LNCAP (cell line): ENCODE data around the gene ABHD17C.
A peak's percentile ranks its signal among the peaks of the same experiment; 100 is the strongest.

Source experiments
- TF ChIP-seq, protein P1 (sequence below): fragments of 450-650 bp; IDR thresholded peaks from 2 replicates; pipeline ENCODE4 v1.5.1; 2017; ENCODE audit warnings: mild to moderate bottlenecking

The ABHD17C gene

DNA sequence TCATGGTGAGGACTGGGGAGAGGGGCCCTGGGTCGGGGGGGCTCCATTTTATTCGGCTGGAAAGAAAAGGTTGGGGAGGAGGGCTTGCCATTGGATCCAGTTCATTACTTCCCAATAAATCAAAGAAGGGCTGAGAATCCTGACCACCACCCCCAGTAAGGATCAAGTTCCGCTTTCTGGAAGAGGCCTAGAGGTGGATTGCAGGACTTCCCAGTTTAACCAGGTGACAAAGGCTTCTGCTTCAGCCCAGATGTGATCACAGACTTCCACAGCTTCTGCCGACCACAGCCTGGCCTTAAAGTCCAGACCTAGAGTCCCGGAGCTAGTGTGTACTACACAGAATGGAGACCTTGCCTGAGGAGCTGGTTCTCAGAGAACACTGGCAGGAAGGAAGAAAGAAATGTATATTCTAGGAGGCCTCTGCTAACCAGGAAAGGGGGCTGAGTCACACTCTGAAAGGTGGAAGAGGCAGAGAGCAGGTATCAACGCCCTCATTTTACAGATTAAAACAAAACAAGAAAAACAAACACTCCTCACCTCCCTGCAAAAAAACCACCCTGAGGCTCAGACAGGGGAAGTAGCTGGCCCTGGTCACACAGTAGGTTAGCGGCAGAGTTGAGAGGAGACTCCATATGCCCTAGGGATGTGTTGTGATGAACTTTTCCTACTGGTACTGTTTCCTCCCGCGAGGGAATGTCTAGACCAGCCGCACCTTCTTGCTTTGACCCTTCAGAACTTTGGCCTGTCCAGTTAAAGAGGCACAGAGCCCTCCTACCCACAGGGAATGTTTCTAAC is 82.9 kb downstream of the ABHD17C start:
- TF ChIP-seq, protein P1, sequence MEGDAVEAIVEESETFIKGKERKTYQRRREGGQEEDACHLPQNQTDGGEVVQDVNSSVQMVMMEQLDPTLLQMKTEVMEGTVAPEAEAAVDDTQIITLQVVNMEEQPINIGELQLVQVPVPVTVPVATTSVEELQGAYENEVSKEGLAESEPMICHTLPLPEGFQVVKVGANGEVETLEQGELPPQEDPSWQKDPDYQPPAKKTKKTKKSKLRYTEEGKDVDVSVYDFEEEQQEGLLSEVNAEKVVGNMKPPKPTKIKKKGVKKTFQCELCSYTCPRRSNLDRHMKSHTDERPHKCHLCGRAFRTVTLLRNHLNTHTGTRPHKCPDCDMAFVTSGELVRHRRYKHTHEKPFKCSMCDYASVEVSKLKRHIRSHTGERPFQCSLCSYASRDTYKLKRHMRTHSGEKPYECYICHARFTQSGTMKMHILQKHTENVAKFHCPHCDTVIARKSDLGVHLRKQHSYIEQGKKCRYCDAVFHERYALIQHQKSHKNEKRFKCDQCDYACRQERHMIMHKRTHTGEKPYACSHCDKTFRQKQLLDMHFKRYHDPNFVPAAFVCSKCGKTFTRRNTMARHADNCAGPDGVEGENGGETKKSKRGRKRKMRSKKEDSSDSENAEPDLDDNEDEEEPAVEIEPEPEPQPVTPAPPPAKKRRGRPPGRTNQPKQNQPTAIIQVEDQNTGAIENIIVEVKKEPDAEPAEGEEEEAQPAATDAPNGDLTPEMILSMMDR: no peak

DNA sequence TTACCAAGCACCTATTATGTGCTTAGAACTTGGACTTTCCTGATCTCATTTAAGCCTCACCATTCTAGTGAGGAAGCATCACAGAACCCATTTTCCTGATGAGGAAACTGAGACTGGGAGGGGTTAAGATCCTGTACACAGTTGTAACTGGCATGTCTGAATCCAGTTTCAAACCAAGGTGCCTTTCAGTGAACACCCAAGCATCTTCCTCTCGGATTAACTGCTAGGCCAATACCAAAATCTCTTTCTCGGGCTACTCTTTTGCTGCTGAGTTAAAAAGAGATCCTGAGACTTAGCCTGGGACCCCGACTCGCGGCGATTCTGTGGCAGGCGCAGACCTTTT is 83.5 kb downstream of the ABHD17C start:
- TF ChIP-seq, protein P1: no peak

DNA sequence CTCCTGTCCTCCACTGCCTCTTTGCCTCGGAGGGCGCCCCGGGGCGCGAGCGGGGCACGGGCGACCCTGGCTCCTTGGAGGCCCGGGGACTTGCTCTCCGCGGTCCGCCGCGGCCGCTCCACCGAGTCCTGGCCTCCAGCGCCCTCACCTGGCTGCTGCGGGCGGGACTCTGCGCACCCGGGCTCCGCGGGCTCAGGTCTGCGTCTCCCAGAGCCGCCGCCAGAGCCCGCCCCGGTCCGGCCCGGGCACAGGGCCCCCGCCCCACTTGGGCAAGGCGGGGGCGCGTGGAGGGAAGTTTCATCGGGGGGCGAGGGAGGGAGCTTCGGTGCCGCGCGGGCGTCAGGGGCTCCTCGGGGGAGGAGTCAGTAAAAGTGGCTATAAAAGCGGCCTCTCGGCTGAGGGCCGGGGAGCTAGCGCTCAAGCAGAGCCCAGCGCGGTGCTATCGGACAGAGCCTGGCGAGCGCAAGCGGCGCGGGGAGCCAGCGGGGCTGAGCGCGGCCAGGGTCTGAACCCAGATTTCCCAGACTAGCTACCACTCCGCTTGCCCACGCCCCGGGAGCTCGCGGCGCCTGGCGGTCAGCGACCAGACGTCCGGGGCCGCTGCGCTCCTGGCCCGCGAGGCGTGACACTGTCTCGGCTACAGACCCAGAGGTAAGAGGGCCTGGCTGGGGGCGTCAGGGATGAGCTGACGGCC is 84.0 kb downstream of the ABHD17C start, which contains the start of gene CEMIP:
Gene CEMIP, plus strand, starts transcription at position 407 of the 694 bp plus-strand sequence. CDS start 94,510 bp downstream, outside the sequence.
- TF ChIP-seq, protein P1: peak; percentile 96

DNA sequence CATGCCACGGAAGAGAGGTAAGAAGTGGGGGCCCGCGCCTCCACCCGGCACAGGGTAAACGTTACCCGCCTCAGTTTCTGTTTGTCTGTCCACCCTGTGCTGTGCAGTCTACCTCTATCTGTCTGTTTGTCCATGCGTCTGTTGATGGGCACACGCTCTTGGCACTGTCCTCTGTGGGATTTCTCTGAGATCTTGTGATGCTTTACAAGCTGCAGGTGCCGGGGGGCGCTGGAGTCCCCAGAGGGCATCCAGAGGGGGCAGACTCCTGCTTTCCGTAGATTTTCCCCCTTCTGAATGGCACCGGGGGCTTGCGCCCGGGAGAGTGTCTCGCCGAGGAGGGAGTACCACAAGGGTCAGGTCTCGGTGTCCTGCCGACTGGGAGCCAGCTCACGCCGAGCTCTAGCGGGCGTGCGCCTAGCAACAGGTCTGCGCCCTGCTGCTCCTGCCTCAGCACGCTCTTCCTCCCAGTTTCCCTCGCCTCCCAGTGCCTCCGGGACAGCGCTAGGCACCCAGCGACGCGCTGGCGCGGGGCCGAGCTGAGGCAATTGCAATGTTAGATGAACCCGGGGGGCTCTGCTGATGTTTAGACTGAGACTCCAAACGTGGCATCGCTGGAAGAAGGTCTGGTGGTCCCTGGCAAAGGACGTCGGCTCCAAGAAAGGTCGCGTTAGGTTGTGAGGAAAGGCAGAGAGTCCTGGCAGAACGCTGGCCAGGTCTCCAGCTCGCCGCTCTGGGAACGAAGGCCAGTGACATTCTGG is 84.7 kb downstream of the ABHD17C start:
- TF ChIP-seq, protein P1: no peak

DNA sequence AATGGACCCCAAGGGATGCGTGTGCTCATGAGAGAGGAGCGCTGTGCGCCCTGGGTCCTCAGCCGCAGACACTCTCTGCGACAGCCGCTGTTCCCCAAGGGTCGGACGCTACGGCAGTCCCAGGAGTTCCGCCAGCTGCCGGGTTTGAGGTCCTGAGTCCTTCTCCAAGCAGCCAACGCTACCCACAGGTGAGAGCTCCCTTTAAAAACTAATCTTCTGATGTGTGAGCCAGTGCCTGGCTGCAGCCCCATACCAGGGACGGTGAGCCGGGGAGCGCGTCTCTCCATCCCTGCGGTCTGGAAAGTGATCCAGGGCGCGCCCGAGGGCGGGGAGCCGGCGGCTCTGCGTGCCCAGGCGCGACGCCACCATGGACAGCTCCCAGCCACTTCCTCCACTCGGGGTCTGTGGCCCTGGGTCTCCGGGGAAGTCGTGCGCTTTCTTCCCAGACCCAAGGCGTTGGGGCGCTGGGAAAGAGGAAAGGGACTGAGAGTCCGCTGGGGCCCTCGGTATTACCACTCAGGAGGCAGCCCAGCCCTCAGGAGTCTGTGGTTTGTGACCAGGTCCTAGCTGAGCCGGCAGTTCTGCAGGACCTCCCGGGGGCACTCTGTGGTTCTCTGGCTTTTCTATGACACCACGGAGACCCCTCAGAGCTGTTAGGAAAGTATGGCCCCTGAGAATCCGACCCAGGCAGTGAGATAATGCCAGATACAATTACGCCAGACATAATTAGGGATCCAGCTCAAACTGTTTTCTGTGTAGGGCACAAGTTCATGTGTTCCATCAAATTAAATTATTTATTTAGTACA is 85.5 kb downstream of the ABHD17C start:
- TF ChIP-seq, protein P1: no peak

DNA sequence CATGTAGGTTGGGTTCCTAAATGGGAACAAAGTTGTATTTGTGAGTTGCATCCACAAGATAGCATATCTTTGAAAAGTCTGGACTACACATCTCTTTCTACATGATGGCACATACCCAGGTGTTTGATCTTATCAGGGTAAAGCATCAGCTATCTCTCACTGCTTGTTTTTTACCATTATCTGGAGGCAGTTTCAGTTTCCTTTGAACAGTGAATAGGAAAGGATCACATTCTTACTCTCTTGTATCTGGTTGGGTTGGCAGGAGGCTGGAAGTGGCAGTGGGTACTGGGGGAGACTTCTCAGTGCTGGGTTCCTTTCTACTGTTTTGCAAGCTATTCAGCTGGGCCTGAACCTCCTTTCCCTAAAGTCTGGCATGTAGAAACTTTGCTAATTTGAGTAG is 88.2 kb downstream of the ABHD17C start:
- TF ChIP-seq, protein P1: no peak

DNA sequence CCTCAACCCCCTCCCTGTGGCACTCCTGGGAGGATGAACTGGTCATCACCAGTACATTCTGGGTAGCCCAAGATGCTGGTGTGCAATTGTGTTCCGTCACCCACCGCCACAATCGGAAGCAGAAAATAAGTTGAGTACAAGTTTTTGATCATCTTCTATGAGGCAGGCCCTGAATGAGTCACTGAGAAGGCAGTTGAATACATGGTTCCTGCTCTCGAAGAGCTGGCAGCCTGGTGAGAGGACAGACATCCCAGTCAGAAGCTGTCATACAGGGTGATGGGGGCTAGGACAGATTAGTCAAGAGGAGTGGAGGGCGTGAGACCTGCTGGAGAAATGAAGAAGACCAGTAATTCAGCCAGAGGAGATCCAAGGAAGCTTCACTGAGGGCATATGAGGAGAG is 90.2 kb downstream of the ABHD17C start:
- TF ChIP-seq, protein P1: no peak
